ENCODE results near the gene NFKBIA.

GRCh38 chr14:35352274-35353233 is 52.0 kb downstream of the NFKBIA start:
- TF ChIP-seq, protein P1, sequence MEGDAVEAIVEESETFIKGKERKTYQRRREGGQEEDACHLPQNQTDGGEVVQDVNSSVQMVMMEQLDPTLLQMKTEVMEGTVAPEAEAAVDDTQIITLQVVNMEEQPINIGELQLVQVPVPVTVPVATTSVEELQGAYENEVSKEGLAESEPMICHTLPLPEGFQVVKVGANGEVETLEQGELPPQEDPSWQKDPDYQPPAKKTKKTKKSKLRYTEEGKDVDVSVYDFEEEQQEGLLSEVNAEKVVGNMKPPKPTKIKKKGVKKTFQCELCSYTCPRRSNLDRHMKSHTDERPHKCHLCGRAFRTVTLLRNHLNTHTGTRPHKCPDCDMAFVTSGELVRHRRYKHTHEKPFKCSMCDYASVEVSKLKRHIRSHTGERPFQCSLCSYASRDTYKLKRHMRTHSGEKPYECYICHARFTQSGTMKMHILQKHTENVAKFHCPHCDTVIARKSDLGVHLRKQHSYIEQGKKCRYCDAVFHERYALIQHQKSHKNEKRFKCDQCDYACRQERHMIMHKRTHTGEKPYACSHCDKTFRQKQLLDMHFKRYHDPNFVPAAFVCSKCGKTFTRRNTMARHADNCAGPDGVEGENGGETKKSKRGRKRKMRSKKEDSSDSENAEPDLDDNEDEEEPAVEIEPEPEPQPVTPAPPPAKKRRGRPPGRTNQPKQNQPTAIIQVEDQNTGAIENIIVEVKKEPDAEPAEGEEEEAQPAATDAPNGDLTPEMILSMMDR (IDR thresholded peaks at IDR 0.05; ENCODE audit: borderline replicate concordance, extremely low read depth, low read length, poor library complexity, severe bottlenecking): no peak
- TF ChIP-seq EZH2 (IDR thresholded peaks at IDR 0.05; ENCODE audit: borderline replicate concordance, low read depth, low read length, severe bottlenecking): no peak

All from DND-41 (cell line).